ENCODE results near the gene IL4R. TPM values are rescaled to one million over a fixed set of nuclear protein-coding genes. Genes with fewer than 3 reads are reported as not detected.
"Not testable (repeated sequence)": the region's sequence is repeated elsewhere in the genome, so short reads cannot be mapped to it uniquely, and the experiment has no call there.

Gene IL4R
- polyA plus RNA-seq, 1 donor from 2014 or later, result 69.6 TPM

- H3K27me3 Mint-ChIP-seq, result peaks cover 26% of the 10 kb centered on the region
- H3K4me3 Mint-ChIP-seq, result peak overlapping the region in 1 of 4 donors; percentile 65
- peaks cover 16 to 35% (median 33%) of the 10 kb centered on the region in 3 donors for H3K9me3 Mint-ChIP-seq
- peaks cover 16% of the 10 kb centered on the region for H3K36me3 Mint-ChIP-seq
- peaks cover 2 to 5% (median 4%) of the 10 kb centered on the region in 3 donors for H3K4me1 Mint-ChIP-seq
- no peak overlapping the region for H3K27ac Mint-ChIP-seq
Observed at GRCh38 chr16:27392671-27393070, 78.9 kb downstream of the IL4R start.

- H3K4me1 Mint-ChIP-seq, result peaks cover 10 to 15% (median 13%) of the 10 kb centered on the region in 3 donors
- peaks cover 19% of the 10 kb centered on the region for H3K27me3 Mint-ChIP-seq
- peaks cover 16% of the 10 kb centered on the region for H3K36me3 Mint-ChIP-seq
- H3K4me3 Mint-ChIP-seq, result peak overlapping the region in 2 of 4 donors; percentile 10 to 12
- peaks cover 20 to 31% (median 31%) of the 10 kb centered on the region in 3 donors for H3K9me3 Mint-ChIP-seq
- H3K27ac Mint-ChIP-seq, result no peak overlapping the region
Observed at GRCh38 chr16:27394516-27394915, 80.7 kb downstream of the IL4R start.

GRCh38 chr16:27398341-27398893 lies 84.6 kb downstream of the IL4R start:
- Mint-ChIP-seq H3K4me3 (peak overlapping the region in 3 of 4 donors; percentile 20 to 88 (median 63)), H3K27ac (peak overlapping the region in 2 of 3 donors; percentile 68 to 85), H3K4me1 (peaks cover 42 to 43% (median 43%) of the 10 kb centered on the region in 3 donors), H3K27me3 (peaks cover 22% of the 10 kb centered on the region), H3K9me3 (peaks cover 15 to 22% (median 16%) of the 10 kb centered on the region in 3 donors)
- not testable (repeated sequence) for H3K36me3 Mint-ChIP-seq

DNA sequence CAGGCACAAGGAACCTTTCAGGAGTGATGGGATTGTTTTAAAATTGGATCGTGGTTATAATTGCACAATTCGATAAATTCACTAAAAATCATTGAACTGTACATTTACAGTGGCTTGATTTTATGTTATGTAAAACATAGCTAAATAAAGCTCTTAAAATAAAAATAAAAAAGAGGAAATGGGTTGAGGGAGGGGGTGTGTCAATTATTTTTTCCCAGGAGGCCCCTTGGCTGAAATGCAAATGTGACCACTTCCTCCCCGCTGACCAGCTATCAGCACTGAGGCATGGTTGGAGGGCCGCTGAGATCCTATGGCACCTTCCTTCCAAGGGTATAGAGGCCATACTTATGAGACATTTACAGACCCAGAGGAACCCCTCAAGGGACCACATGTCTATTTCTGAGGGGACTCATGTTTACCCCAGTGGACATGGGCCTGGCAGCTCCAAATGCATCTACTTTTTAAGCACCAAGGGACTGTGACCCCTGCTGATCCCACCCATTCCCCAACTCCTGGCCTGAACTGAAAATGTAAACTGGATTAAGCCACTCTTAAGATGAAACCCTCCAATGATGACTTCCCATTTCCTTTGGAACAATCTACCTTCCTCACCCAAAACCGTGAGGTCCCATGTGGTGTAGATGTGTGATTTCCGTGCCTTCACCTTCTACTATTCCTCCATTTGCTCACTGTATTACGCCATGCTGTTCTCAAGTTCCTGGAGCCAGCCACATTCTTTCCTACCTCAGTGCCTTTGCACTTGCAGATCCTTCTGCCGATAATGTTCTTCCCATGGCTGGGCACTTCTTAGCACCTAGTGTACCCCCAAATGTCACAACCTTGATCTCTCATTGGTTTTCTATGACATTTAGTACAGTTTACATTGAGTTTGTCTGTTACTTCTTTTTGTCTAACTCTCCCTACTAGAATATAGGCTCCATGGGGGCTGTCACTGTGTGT lies 85.4 kb downstream of the IL4R start:
- Mint-ChIP-seq H3K9me3 (peaks cover 12 to 17% (median 15%) of the 10 kb centered on the region in 3 donors), H3K27ac (peak overlapping the region in 2 of 3 donors; percentile 68 to 85), H3K4me3 (peak overlapping the region in 3 of 4 donors; percentile 20 to 88 (median 73)), H3K27me3 (peaks cover 30% of the 10 kb centered on the region), H3K36me3 (peaks cover 4% of the 10 kb centered on the region), H3K4me1 (peaks cover 46 to 51% (median 46%) of the 10 kb centered on the region in 3 donors)

DNA sequence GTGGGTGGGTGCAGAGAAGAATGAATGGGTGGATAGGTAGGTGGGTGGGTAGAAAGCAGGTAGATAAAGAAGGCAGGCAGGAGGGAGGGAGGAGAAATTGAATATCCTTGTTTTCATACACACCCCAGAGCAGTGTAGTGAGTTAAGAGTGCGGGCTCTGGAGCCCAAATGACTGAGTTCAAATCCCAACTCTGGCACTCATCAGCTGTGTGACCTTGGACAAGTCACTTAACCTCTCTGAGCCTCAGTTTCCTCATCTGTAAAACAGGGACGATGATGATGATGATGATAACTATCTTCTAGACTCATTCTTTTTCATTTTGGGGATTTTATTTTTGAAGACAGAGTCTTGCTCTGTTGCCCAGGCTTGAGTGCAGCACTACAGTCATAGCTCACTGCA lies 86.2 kb downstream of the IL4R start:
- Mint-ChIP-seq H3K27me3 (peaks cover 31% of the 10 kb centered on the region), H3K4me1 (peaks cover 46 to 54% (median 48%) of the 10 kb centered on the region in 3 donors), H3K27ac (peak overlapping the region in 1 of 3 donors; percentile 85), H3K36me3 (peaks cover 4% of the 10 kb centered on the region), H3K9me3 (peaks cover 9 to 11% (median 10%) of the 10 kb centered on the region in 3 donors), H3K4me3 (no peak overlapping the region)

DNA sequence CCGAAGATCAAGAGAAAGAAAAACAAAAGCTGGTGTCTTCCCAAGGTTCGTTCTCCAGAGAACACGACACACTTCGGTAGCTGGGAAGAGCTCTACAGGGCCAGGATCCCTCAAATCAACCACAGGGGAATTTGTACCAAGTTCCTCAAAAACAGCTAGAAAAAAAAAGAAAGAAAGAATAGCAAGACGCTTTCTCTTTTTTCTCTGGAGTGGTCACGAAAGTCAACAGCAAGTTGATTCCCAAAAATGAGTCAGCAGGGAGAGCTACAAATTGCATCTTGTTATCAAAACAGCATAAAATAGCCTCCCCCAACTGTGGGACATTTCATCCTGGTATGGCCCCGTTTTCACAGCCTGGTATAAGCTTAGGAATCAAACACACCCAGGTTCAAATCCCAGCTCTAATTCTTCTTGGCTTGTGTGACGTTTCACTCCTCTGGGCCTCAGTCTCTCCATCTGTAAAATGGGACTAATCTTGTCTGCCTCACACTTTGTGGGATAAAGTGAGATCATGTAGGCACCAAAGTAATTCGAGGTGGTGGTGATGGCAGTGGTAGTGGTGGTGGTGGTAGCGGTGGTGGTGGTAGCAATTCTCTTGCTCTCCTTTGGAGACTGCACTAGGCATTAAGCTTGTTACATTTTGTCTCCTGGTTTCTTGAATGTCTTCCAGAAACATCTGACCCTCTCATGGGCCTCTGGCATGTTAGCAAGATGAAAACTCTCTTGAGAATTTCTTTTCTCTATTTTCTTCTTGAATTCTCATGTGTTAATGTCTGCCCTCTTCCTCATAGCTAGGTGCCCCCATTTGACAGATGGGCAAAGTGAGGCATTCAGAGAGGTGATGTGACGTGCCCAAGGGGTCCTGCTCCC lies 87.2 kb downstream of the IL4R start:
- peaks cover under 1 to 7% (median 1%) of the 10 kb centered on the region in 3 donors for H3K9me3 Mint-ChIP-seq
- H3K36me3 Mint-ChIP-seq, result peaks cover under 1% of the 10 kb centered on the region
- H3K4me3 Mint-ChIP-seq, result peak overlapping the region in 3 of 4 donors; percentile 4 to 64 (median 41)
- H3K27ac Mint-ChIP-seq, result peak overlapping the region; percentile 2 to 85 (median 76)
- peaks cover 43 to 55% (median 48%) of the 10 kb centered on the region in 3 donors for H3K4me1 Mint-ChIP-seq
- H3K27me3 Mint-ChIP-seq, result peaks cover 31% of the 10 kb centered on the region

DNA sequence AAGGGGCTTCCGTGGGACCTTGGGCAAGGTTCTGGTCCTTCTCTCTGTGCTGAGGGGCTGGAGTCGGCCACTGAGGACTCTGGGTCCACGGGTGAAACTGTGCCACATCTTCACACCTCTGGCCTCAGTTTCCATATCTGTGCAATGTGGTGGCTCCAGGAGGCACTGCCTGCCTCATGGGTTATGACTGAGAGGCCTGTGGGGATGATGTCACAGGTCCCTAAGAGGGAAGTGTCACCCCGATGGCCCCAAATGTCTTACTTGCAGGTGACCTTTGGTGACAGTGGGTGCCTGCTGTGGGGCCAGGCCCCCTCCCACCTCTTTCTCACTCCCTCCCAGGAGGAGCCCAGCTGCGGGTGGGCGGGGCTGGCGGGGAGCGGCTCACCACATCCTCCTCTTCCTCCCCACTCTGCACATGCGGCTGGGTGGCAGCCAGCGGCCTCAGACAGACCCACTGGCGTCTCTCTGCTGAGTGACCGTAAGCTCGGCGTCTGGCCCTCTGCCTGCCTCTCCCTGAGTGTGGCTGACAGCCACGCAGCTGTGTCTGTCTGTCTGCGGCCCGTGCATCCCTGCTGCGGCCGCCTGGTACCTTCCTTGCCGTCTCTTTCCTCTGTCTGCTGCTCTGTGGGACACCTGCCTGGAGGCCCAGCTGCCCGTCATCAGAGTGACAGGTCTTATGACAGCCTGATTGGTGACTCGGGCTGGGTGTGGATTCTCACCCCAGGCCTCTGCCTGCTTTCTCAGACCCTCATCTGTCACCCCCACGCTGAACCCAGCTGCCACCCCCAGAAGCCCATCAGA lies 88.2 kb downstream of the IL4R start, which contains the start of gene IL21R:
Gene IL21R, plus strand, starts transcription at position 407 of the 801 bp plus-strand sequence. CDS start 27,898 bp downstream, outside the sequence.
- peaks cover 34% of the 10 kb centered on the region for H3K27me3 Mint-ChIP-seq
- H3K4me3 Mint-ChIP-seq, result peak within 1 kb of the TSS; percentile 64 to 97 (median 84)
- H3K36me3 Mint-ChIP-seq, result no peaks in the 10 kb centered on the region
- H3K4me1 Mint-ChIP-seq, result peaks cover 44 to 60% (median 50%) of the 10 kb centered on the region in 3 donors
- H3K27ac Mint-ChIP-seq, result peak within 1 kb of the TSS; percentile 85 to 99 (median 89)
- peaks cover 0 to 5% (median 0%) of the 10 kb centered on the region in 3 donors for H3K9me3 Mint-ChIP-seq

GRCh38 chr16:27402569-27402963 lies 88.8 kb downstream of the IL4R start:
- Mint-ChIP-seq H3K36me3 (no peaks in the 10 kb centered on the region), H3K4me1 (peaks cover 48 to 63% (median 50%) of the 10 kb centered on the region in 3 donors), H3K27me3 (peaks cover 36% of the 10 kb centered on the region), H3K9me3 (peaks cover 0 to 5% (median 0%) of the 10 kb centered on the region in 3 donors), H3K4me3 (peak overlapping the region; percentile 64 to 97 (median 84)), H3K27ac (peak overlapping the region; percentile 85 to 99 (median 89))

- H3K9me3 Mint-ChIP-seq, result peaks cover 0 to 5% (median 0%) of the 10 kb centered on the region in 3 donors
- H3K4me3 Mint-ChIP-seq, result peak overlapping the region; percentile 64 to 97 (median 84)
- peaks cover 37% of the 10 kb centered on the region for H3K27me3 Mint-ChIP-seq
- peak overlapping the region; percentile 85 to 99 (median 89) for H3K27ac Mint-ChIP-seq
- peaks cover 51 to 66% (median 52%) of the 10 kb centered on the region in 3 donors for H3K4me1 Mint-ChIP-seq
- H3K36me3 Mint-ChIP-seq, result no peaks in the 10 kb centered on the region
Observed at GRCh38 chr16:27402964-27403600, 89.3 kb downstream of the IL4R start.

GRCh38 chr16:27403601-27403992 lies 89.8 kb downstream of the IL4R start:
- peaks cover 38% of the 10 kb centered on the region for H3K27me3 Mint-ChIP-seq
- peaks cover 51 to 69% (median 51%) of the 10 kb centered on the region in 3 donors for H3K4me1 Mint-ChIP-seq
- peaks cover 0 to 5% (median 0%) of the 10 kb centered on the region in 3 donors for H3K9me3 Mint-ChIP-seq
- peak overlapping the region; percentile 64 to 97 (median 84) for H3K4me3 Mint-ChIP-seq
- no peaks in the 10 kb centered on the region for H3K36me3 Mint-ChIP-seq
- peak overlapping the region in 2 of 3 donors; percentile 85 to 99 for H3K27ac Mint-ChIP-seq

DNA sequence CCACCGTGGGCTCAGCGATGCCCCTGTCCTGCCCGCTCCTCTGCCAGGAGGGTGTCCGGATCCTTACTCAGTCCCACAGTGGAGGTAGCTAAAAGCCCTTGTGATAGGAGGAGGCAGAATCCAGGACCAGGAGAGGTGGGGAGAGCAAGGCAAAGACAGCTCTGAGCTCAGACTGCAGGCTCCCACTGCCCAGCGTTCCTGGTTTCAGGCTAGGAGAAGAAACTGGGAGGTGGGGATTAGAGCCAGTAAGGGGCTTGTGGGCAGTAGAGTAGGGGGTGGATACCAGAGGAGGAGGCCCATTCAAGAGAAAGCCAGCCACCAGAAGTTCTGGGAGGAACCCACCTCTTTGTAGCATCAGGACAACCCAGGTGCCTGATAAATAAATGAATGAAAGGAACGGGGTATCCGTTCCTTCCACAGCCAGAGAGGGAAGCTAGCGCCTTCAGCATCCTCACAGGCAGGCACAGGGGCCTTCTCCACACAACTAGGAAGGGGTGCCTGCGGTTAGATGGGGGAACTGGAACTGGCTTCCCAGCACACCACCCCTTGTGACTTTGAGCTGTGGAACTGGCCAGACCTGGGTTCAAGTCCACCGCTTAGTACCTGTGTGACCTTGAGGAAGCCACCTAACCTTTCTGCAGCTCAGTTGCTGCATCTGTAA lies 90.5 kb downstream of the IL4R start:
- no peaks in the 10 kb centered on the region for H3K36me3 Mint-ChIP-seq
- H3K4me1 Mint-ChIP-seq, result peaks cover 45 to 65% (median 52%) of the 10 kb centered on the region in 3 donors
- peak overlapping the region in 1 of 3 donors; percentile 99 for H3K27ac Mint-ChIP-seq
- peaks cover 0 to 3% (median 0%) of the 10 kb centered on the region in 3 donors for H3K9me3 Mint-ChIP-seq
- H3K27me3 Mint-ChIP-seq, result peaks cover 37% of the 10 kb centered on the region
- peak overlapping the region in 1 of 4 donors; percentile 76 for H3K4me3 Mint-ChIP-seq

Data from IgD-negative memory B cell (primary cell).